K562 (cell line): ENCODE data around the gene EGF. TPM values are rescaled to one million over a fixed set of nuclear protein-coding genes. Genes with fewer than 3 reads are reported as not detected.

Experiments
- ATAC-seq: fragments of 200-7000 bp; cut with Tn5 transposase; 3 replicates; pipeline ENCODE4 v1.9.1; 2020; ENCODE audit warnings: moderate library complexity
- BruUV-seq: library from RNA; stranded (reverse); fragments of 400-500 nt; replicated peaks from 2 replicates; lab custom pipeline; 2021; lab: Mats Ljungman, UMichigan
- CTCF ChIA-PET: fragments of 300-600 bp; formaldehyde crosslinking; extraction: SDS; loops from one replicate; lab custom pipeline; 2021; ENCODE audit warnings: low intra/inter-chr PET ratio; lab: Yijun Ruan, JAX
- POLR2A ChIA-PET: fragments of 300-600, 350-650 bp; sonication (Branson Sonifier 250); formaldehyde crosslinking; extraction: SDS; loops from one replicate; lab custom pipeline; 2021; ENCODE audit warnings: antibody characterized with exemption, inconsistent platforms; lab: Yijun Ruan, JAX
- DNase-seq, 4 experiments: peaks; one replicate each; pipeline versions ENCODE4 v3.0.0 to v3.0.0-alpha.2; 2011 to 2018; ENCODE audit warnings: low spot score in 3 of 4, mixed read lengths in 3 of 4; ENCODE audit errors: extremely low read depth in 1 of 4
- FAIRE-seq: peaks from 2 replicates; lab custom pipeline; 2011; peaks lifted over from hg19 to GRCh38; lab: Jason Lieb, UNC
- H2AFZ ChIP-seq: 2 replicates; pipeline ENCODE4 v1.6.0; 2011; ENCODE audit warnings: low read depth, low read length, control low read depth, inconsistent platforms
- H3K27ac ChIP-seq: fragments of 200-600 bp; 3 replicates; pipeline ENCODE4 v1.8.0; 2011; ENCODE audit warnings: low read depth, mild to moderate bottlenecking, control low read depth, inconsistent platforms, low read length, moderate library complexity, mixed read lengths; ENCODE audit errors: extremely low read depth
- H3K27me3 ChIP-seq, 2 experiments: fragments of 300-600 bp in 1 of 2; 2 replicates in 1 of 2; 3 replicates in 1 of 2; pipeline versions ENCODE4 v1.6.0 to v1.8.0; 2011; ENCODE audit warnings: inconsistent platforms in 2 of 2, low read length in 2 of 2, mild to moderate bottlenecking in 1 of 2, mixed read lengths in 1 of 2, moderate library complexity in 1 of 2; ENCODE audit not compliant: control insufficient read depth in 2 of 2, insufficient read depth in 2 of 2
- H3K36me3 ChIP-seq: fragments of 300-600 bp; 3 replicates; pipeline ENCODE4 v1.8.0; 2011; ENCODE audit warnings: mild to moderate bottlenecking, low read length, inconsistent platforms; ENCODE audit not compliant: control insufficient read depth, insufficient read depth
- H3K4me1 ChIP-seq, 2 experiments: fragments of 200-600 bp in 1 of 2; replicated peaks in 1 of 2; 2 replicates in 1 of 2; 3 replicates in 1 of 2; pipeline versions ENCODE4 v1.5.1 to v1.8.0; 2011; ENCODE audit warnings: inconsistent platforms in 2 of 2, low read length in 2 of 2, mild to moderate bottlenecking in 1 of 2, mixed read lengths in 1 of 2, moderate library complexity in 1 of 2; ENCODE audit not compliant: control insufficient read depth in 2 of 2, insufficient read depth in 2 of 2
- H3K4me2 ChIP-seq: 2 replicates; pipeline ENCODE4 v1.6.1; 2011; ENCODE audit warnings: low read length, control low read depth, inconsistent platforms, mixed read lengths; ENCODE audit not compliant: insufficient read depth
- H3K4me3 ChIP-seq: fragments of 200-600 bp; sonication (generic), shearing (Covaris generic); 2 replicates; pipeline ENCODE4 v1.5.1; 2016; ENCODE audit warnings: control low read depth, inconsistent platforms
- H3K79me2 ChIP-seq: fragments of 200-600 bp; 3 replicates; pipeline ENCODE4 v1.8.0; 2011; ENCODE audit warnings: low read length, inconsistent platforms; ENCODE audit not compliant: control insufficient read depth, insufficient read depth
- H3K9ac ChIP-seq, 2 experiments: 2 replicates each; pipeline versions ENCODE4 v1.6.0 to v1.6.1; 2011; ENCODE audit warnings: low read depth in 2 of 2, low read length in 2 of 2, control low read depth in 1 of 2, inconsistent platforms in 1 of 2, mild to moderate bottlenecking in 1 of 2, mixed read lengths in 1 of 2; ENCODE audit not compliant: insufficient read depth in 1 of 2
- H3K9me1 ChIP-seq: one replicate; pipeline ENCODE4 v1.6.0; 2011; ENCODE audit warnings: inconsistent platforms, mild to moderate bottlenecking, low read length, moderate library complexity; ENCODE audit not compliant: control insufficient read depth, insufficient read depth
- H3K9me3 ChIP-seq: replicated peaks from 2 replicates; pipeline ENCODE4 v1.5.1; 2011; ENCODE audit warnings: low read depth, low read length, inconsistent platforms; ENCODE audit not compliant: control insufficient read depth, insufficient read depth
- H4K20me1 ChIP-seq: replicated peaks from 2 replicates; pipeline ENCODE4 v1.6.1; 2011; ENCODE audit warnings: low read length, inconsistent platforms, mixed read lengths; ENCODE audit not compliant: control insufficient read depth, insufficient read depth
- ATF4 ChIP-seq: fragments of 450-650 bp; formaldehyde crosslinking; IDR thresholded peaks from 2 replicates; pipeline ENCODE4 v1.4.0; 2022; ENCODE audit warnings: mild to moderate bottlenecking, moderate library complexity
- CREM ChIP-seq: IDR thresholded peaks from 2 replicates; pipeline ENCODE4 v1.6.1; 2014; ENCODE audit warnings: antibody characterized with exemption, low read depth
- ELK3 ChIP-seq: fragments of 450-650 bp; formaldehyde crosslinking; IDR thresholded peaks from 2 replicates; pipeline ENCODE4 v1.4.0; 2020; ENCODE audit warnings: mild to moderate bottlenecking
- MAFG ChIP-seq: fragments of 450-650 bp; conservative IDR thresholded peaks from 2 replicates; pipeline ENCODE4 v1.6.1; 2016; ENCODE audit warnings: missing genetic modification characterization, missing compliant biosample characterization
- NCOA1 ChIP-seq: fragments of 450-650 bp; IDR thresholded peaks from 2 replicates; pipeline ENCODE4 v1.6.1; 2016; ENCODE audit warnings: low read depth
- SMAD2 ChIP-seq: fragments of 150-350 bp; IDR thresholded peaks from 2 replicates; pipeline ENCODE4 v1.6.1; 2014; ENCODE audit warnings: low read depth, mild to moderate bottlenecking, low read length
- SPI1 ChIP-seq: IDR thresholded peaks from 2 replicates; pipeline ENCODE4 v1.6.1; 2011; ENCODE audit warnings: low read depth, low read length, control low read depth, borderline replicate concordance
- ZBTB5 ChIP-seq: fragments of 450-650 bp; IDR thresholded peaks from 2 replicates; pipeline ENCODE4 v1.6.1; 2017; ENCODE audit warnings: antibody characterized with exemption
- ZNF184 ChIP-seq: sonication (generic); formaldehyde crosslinking; IDR thresholded peaks from 2 replicates; pipeline ENCODE4 v1.5.0; 2020; ENCODE audit warnings: missing genetic modification reagents
- ZNF695 ChIP-seq: fragments of 450-650 bp; formaldehyde crosslinking; IDR thresholded peaks from 2 replicates; pipeline ENCODE4 v1.4.0; 2020; ENCODE audit warnings: mild to moderate bottlenecking, moderate library complexity
- WGBS: fragments of 100-300 bp; shearing (Covaris generic); methylation state at CpG from one replicate; pipeline ENCODE4 v1.1.6; 2016; ENCODE audit warnings: low coverage, mixed read lengths; ENCODE audit not compliant: insufficient coverage; ENCODE audit errors: missing lambda C conversion rate; 5-methylcytosine and 5-hydroxymethylcytosine counted together
- in situ Hi-C: fragments of 300-500 bp; cut with MboI; formaldehyde crosslinking; loops from 4 replicates; pipeline ENCODE4 v1.15.0; 2018; ENCODE audit warnings: inconsistent platforms, mixed read lengths
- intact Hi-C: fragments of 100-400 bp; cut with micrococcal nuclease; formaldehyde crosslinking; loops from 2 replicates; pipeline ENCODE4 v1.14.2; 2022
- polyA plus RNA-seq, 8 experiments: library from polyadenylated mRNA; depleted of rRNA in 4 of 8; stranded (reverse) in 5 of 8; unstranded in 3 of 8; fragments of >200 nt; fragmentation: Nextera tagmentation in 2 of 8; fragmentation: Illumina TruSeq in 1 of 8; extraction: Ambion mirVana in 2 of 8; extraction: Trizol in 1 of 8; gene quantifications; 2 replicates each; pipeline versions ENCODE4 v1.2.1 to v1.2.3, GENCODE V29; 2011 to 2014; ENCODE audit warnings: inconsistent platforms in 1 of 8, missing spikeins in 1 of 8
- total RNA-seq, 7 experiments: library from RNA; depleted of rRNA in 6 of 7; stranded (reverse); fragments of >200 nt in 6 of 7; fragmentation: Illumina TruSeq in 2 of 7; extraction: Trizol in 2 of 7; gene quantifications; 2 replicates each; pipeline versions ENCODE4 v1.2.1 to v1.2.3, GENCODE V29; 2011 to 2021; ENCODE audit warnings: low replicate concordance in 1 of 7
- TF ChIP-seq, protein P1 (sequence below): fragments of 450-650 bp; IDR thresholded peaks from 2 replicates; pipeline ENCODE4 v1.6.1; 2018; ENCODE audit not compliant: partially characterized antibody
- TF ChIP-seq, protein P2 (sequence below): IDR thresholded peaks from 2 replicates; pipeline ENCODE4 v1.6.1; 2016; ENCODE audit warnings: missing genetic modification characterization, missing compliant biosample characterization
- TF ChIP-seq, protein P3 (sequence below): IDR thresholded peaks from 3 replicates; pipeline ENCODE4 v1.6.1; 2011; ENCODE audit warnings: borderline replicate concordance, mild to moderate bottlenecking; ENCODE audit not compliant: insufficient read length, insufficient read depth

The EGF gene
- total and polyA plus RNA-seq, 9 of the 15 experiments (the other 6 are each of a cell fraction or from before 2014, with no cell fraction given), result 0.32 to 3.1 (median 1.3) TPM

- Histone ChIP-seq H2AFZ (no peak overlapping the region), H3K27ac (no peak overlapping the region), H3K27me3 (no peaks in the 10 kb centered on the region; a peak in 1 of 5 replicates), H3K4me2 (no peak overlapping the region), H3K36me3 (no peaks in the 10 kb centered on the region), H3K79me2 (no peaks in the 10 kb centered on the region), H3K4me1 (no peaks in the 10 kb centered on the region; a peak in 2 of 5 replicates), H3K9me3 (no peaks in the 10 kb centered on the region), H3K4me3 (no peak overlapping the region), H3K9me1 (no peaks in the 10 kb centered on the region), H3K9ac (no peak overlapping the region), H4K20me1 (no peaks in the 10 kb centered on the region)
- POLR2A ChIA-PET, result no interaction called here
- in situ Hi-C loops (no loop called here), intact Hi-C loops (loop anchor here (10.0 kb wide), 1 partner anchor 269 kb away; the partner anchor contains the start of gene CASP6)
- FAIRE-seq (no peak), ATAC-seq (no peak), DNase-seq (no peak)
- CTCF ChIA-PET, result no interaction called here
- no TSS peak for BruUV-seq
- 20% methylated on average over 1 of the region's 2 CpGs for WGBS
- TF ChIP-seq NCOA1 (no peak), ELK3 (CRISPR knock-in tag) (no peak), SMAD2 (no peak), SPI1 (no peak), ZNF695 (CRISPR knock-in tag) (no peak), MAFG (no peak), ZNF184 (CRISPR knock-in tag) (no peak), CREM (no peak), ATF4 (CRISPR knock-in tag) (no peak), ZBTB5 (no peak)
- TF ChIP-seq, protein P1, sequence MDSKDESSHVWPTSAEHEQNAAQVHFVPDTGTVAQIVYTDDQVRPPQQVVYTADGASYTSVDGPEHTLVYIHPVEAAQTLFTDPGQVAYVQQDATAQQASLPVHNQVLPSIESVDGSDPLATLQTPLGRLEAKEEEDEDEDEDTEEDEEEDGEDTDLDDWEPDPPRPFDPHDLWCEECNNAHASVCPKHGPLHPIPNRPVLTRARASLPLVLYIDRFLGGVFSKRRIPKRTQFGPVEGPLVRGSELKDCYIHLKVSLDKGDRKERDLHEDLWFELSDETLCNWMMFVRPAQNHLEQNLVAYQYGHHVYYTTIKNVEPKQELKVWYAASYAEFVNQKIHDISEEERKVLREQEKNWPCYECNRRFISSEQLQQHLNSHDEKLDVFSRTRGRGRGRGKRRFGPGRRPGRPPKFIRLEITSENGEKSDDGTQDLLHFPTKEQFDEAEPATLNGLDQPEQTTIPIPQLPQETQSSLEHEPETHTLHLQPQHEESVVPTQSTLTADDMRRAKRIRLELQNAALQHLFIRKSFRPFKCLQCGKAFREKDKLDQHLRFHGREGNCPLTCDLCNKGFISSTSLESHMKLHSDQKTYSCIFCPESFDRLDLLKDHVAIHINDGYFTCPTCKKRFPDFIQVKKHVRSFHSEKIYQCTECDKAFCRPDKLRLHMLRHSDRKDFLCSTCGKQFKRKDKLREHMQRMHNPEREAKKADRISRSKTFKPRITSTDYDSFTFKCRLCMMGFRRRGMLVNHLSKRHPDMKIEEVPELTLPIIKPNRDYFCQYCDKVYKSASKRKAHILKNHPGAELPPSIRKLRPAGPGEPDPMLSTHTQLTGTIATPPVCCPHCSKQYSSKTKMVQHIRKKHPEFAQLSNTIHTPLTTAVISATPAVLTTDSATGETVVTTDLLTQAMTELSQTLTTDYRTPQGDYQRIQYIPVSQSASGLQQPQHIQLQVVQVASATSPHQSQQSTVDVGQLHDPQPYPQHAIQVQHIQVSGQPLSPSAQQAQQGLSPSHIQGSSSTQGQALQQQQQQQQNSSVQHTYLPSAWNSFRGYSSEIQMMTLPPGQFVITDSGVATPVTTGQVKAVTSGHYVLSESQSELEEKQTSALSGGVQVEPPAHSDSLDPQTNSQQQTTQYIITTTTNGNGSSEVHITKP, result no peak
- TF ChIP-seq, protein P2, sequence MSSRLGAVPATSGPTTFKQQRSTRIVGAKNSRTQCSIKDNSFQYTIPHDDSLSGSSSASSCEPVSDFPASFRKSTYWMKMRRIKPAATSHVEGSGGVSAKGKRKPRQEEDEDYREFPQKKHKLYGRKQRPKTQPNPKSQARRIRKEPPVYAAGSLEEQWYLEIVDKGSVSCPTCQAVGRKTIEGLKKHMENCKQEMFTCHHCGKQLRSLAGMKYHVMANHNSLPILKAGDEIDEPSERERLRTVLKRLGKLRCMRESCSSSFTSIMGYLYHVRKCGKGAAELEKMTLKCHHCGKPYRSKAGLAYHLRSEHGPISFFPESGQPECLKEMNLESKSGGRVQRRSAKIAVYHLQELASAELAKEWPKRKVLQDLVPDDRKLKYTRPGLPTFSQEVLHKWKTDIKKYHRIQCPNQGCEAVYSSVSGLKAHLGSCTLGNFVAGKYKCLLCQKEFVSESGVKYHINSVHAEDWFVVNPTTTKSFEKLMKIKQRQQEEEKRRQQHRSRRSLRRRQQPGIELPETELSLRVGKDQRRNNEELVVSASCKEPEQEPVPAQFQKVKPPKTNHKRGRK (tag), result peak; percentile 50
- TF ChIP-seq, protein P3, sequence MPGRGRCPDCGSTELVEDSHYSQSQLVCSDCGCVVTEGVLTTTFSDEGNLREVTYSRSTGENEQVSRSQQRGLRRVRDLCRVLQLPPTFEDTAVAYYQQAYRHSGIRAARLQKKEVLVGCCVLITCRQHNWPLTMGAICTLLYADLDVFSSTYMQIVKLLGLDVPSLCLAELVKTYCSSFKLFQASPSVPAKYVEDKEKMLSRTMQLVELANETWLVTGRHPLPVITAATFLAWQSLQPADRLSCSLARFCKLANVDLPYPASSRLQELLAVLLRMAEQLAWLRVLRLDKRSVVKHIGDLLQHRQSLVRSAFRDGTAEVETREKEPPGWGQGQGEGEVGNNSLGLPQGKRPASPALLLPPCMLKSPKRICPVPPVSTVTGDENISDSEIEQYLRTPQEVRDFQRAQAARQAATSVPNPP, result no peak
These were observed 60.8 kb downstream of the EGF start for GRCh38 chr4:109973529-109973905.
